Ovary (tissue), 9 donors: Measurements from ENCODE around the gene NDUFC1. TPM values are rescaled to one million over a fixed set of nuclear protein-coding genes. Genes with fewer than 3 reads are reported as not detected.
A peak's percentile ranks its signal among the peaks of the same experiment; 100 is the strongest.

ENCODE experiments used
- DNase-seq, 5 donors: peaks; one replicate each; pipeline ENCODE4 v3.0.0-alpha.2; 2019 to 2020
- H3K27ac ChIP-seq, 2 donors: fragments of 200-600 bp; one replicate each; pipeline versions ENCODE4 v1.5.1 to v1.8.0; 2019 to 2022
- H3K27me3 ChIP-seq: fragments of 200-600 bp; one replicate; pipeline ENCODE4 v1.8.0; 2022
- H3K36me3 ChIP-seq: fragments of 200-600 bp; sonication (generic); one replicate; pipeline ENCODE4 v1.5.1; 2019
- H3K4me1 ChIP-seq: one replicate; pipeline ENCODE4 v1.8.1; 2013; ENCODE audit warnings: mild to moderate bottlenecking, moderate library complexity; ENCODE audit not compliant: insufficient read depth
- H3K4me3 ChIP-seq: fragments of 200-600 bp; sonication (generic); one replicate; pipeline ENCODE4 v1.5.1; 2017
- H3K9me3 ChIP-seq, 2 donors: fragments of 200-600 bp in 1 of 2; sonication (generic) in 1 of 2; one replicate each; pipeline versions ENCODE4 v1.5.1 to v1.8.1; 2013 to 2019; ENCODE audit warnings: mild to moderate bottlenecking in 1 of 2, moderate library complexity in 1 of 2
- EP300 ChIP-seq: sonication (generic); formaldehyde crosslinking; IDR thresholded peaks from one replicate; pipeline ENCODE4 v1.6.1; 2017; ENCODE audit warnings: antibody characterized with exemption
- POLR2A ChIP-seq: fragments of 450-650 bp; IDR thresholded peaks from one replicate; pipeline ENCODE4 v1.6.1; 2017; ENCODE audit warnings: antibody characterized with exemption, mild to moderate bottlenecking, moderate library complexity
- WGBS, 3 donors: extraction: QIAGEN DNeasy Blood & Tissue Kit in 1 of 3; methylation state at CpG; one replicate each; pipeline versions ENCODE4 v1.1.5 to v1.1.7; 2013 to 2017; 5-methylcytosine and 5-hydroxymethylcytosine counted together
- intact Hi-C, 4 donors: fragments of 100-400 bp; cut with DNase I; formaldehyde crosslinking; loops; one replicate each; pipeline versions ENCODE4 v1.11.0 to v1.15.1; 2022 to 2023
- polyA plus RNA-seq, 2 donors: library from polyadenylated mRNA; stranded (reverse); fragments of 200-250 nt in 1 of 2; fragments of 350-450 nt in 1 of 2; fragmentation: Illumina TruSeq in 1 of 2; extraction: RNeasy Lipid Tissue Mini Kit (QIAGEN cat#74804) in 1 of 2; gene quantifications; one replicate each; pipeline ENCODE4 v1.2.3, GENCODE V29; 2013 to 2014
- total RNA-seq, 7 donors: library from RNA; depleted of rRNA in 2 of 7; stranded (reverse); fragments of >200 nt in 2 of 7; fragmentation: NEBNext Ultra II Directional in 3 of 7; extraction: Animal tissue kit (Norgen Biotek cat#: 25700) in 3 of 7; gene quantifications; one replicate each; pipeline versions ENCODE4 v1.1.0 to v1.2.4, GENCODE V29; 2016 to 2023
- TF ChIP-seq, protein P1 (sequence below), 3 donors: fragments of 450-650 bp in 2 of 3; fragments of 200-600 bp in 1 of 3; IDR thresholded peaks; one replicate each; pipeline versions ENCODE4 v1.5.1 to v1.8.0; 2016 to 2022; ENCODE audit warnings: antibody characterized with exemption in 3 of 3, mild to moderate bottlenecking in 1 of 3
- donor health status: DM: no; HTN: no; CAD: no; lungs with moderate emphysema.
- donor health status: DM: no; HTN: no; CAD: no.
- donor health status: Bipolar disorder and iron deficiency.
- donor health status: DM: yes; HTN: yes; CAD: no.
- donor health status: DM: no; HTN: no; CAD: no.
- donor health status: DM: yes; HTN: yes; CAD: no.

The NDUFC1 gene
- total and polyA plus RNA-seq, 9 donors = 24.6 to 89.8 (median 57.0) TPM

DNA sequence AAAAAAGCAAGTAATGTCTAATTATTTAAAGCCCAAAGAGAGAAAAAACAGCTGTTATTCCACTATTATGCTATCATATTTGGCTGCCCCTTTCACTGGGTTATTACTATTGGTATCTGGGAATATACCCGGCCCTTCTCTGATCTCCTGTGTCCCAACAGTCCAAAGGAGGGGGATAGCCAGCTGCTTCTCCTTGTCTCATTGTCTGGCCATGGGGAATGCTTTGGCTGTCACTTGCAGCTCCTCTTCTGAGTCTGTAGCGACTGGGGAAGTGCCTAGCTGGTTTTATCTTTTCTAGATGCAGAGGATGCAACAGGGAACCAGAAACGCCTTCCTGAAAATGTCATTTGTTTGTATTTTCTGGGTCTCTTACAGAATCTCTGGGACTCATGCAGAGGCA is 56.1 kb downstream of the NDUFC1 start:
- WGBS, 3 donors = 28 to 40% (median 36%) methylated on average over 3 of the region's 3 CpGs
- peaks cover 2% of the 10 kb centered on the region for H3K4me1 ChIP-seq

GRCh38 chr4:139245590-139245989 is 56.7 kb downstream of the NDUFC1 start:
- no peaks in the 10 kb centered on the region for H3K36me3 ChIP-seq
- H3K9me3 ChIP-seq = no peaks in the 10 kb centered on the region
- TF ChIP-seq, protein P1, sequence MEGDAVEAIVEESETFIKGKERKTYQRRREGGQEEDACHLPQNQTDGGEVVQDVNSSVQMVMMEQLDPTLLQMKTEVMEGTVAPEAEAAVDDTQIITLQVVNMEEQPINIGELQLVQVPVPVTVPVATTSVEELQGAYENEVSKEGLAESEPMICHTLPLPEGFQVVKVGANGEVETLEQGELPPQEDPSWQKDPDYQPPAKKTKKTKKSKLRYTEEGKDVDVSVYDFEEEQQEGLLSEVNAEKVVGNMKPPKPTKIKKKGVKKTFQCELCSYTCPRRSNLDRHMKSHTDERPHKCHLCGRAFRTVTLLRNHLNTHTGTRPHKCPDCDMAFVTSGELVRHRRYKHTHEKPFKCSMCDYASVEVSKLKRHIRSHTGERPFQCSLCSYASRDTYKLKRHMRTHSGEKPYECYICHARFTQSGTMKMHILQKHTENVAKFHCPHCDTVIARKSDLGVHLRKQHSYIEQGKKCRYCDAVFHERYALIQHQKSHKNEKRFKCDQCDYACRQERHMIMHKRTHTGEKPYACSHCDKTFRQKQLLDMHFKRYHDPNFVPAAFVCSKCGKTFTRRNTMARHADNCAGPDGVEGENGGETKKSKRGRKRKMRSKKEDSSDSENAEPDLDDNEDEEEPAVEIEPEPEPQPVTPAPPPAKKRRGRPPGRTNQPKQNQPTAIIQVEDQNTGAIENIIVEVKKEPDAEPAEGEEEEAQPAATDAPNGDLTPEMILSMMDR (IDR thresholded peaks at IDR 0.05) = no peak
- TF ChIP-seq EP300 = no peak
- no peak for TF ChIP-seq POLR2A
- intact Hi-C loops = loop anchor here in 1 of 4 donors (5.0 to 10.0 kb wide), 2 partner anchors 49 to 1597 kb away; no protein-coding TSS in a partner anchor
- H3K4me1 ChIP-seq = peaks cover 2% of the 10 kb centered on the region
- no peaks in the 10 kb centered on the region for H3K27me3 ChIP-seq
- H3K27ac ChIP-seq = no peak overlapping the region
- 21 to 39% (median 22%) methylated on average over 1 of the region's 1 CpG for WGBS, 3 donors
- no peak overlapping the region for H3K4me3 ChIP-seq
- no peak for DNase-seq

More for the DNA sequence above, 56.1 kb downstream of the NDUFC1 start:
- intact Hi-C loops = loop anchor here in 1 of 4 donors (5.0 to 10.0 kb wide), 2 partner anchors 49 to 1596 kb away; no protein-coding TSS in a partner anchor
- Histone ChIP-seq H3K4me3 (no peak overlapping the region), H3K27ac (no peak overlapping the region), H3K36me3 (no peaks in the 10 kb centered on the region), H3K9me3 (no peaks in the 10 kb centered on the region), H3K27me3 (no peaks in the 10 kb centered on the region)
- TF ChIP-seq EP300 (no peak), POLR2A (no peak)
- TF ChIP-seq, protein P1 (IDR thresholded peaks at IDR 0.05) = no peak
- no peak for DNase-seq

DNA sequence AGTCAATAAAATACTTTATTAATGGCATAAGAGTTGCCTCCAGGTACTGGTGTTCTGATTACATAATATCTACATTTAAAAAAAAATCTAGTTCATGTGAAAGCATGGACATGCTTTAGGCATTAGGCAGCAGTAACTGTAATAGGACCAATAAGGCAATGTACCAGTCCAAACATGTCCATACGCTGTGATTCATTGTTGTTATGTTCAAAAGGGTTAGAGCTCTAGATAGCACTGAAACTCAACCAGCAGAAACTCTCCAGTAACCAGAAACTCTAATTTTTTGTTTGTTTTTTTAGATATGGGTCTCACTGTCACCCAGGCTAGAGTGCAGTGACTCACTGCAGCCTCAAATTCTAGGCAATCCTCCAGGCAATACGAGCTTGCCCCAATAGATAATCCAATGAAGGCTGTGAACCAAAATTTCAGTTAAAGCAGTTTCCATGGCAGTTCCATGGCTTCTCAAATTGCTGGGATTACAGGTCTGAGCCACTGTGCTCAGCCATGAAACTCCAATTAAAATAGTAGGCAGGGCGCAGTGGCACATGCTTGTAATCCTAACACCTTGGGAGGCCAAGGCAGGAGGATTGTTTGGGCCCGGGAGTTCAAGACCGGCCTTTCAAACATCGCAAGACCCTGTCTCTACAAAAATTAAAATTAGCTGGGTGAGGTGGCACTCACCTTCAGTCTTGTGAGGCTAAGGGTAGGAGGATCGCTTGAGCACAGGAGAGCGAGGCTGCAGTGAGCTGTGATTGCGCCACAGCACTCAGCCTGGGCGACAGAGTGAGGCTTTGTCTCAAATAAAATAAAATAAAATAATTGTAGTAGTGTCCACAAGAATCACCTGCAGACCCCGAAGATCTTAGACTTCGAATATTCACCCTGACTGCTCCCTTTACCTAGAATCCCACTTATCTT is 58.6 kb downstream of the NDUFC1 start:
- Histone ChIP-seq H3K27ac (no peak overlapping the region), H3K36me3 (no peaks in the 10 kb centered on the region), H3K9me3 (no peaks in the 10 kb centered on the region), H3K4me1 (peaks cover 2% of the 10 kb centered on the region), H3K4me3 (no peak overlapping the region), H3K27me3 (no peaks in the 10 kb centered on the region)
- TF ChIP-seq EP300 = no peak
- no peak for TF ChIP-seq POLR2A
- TF ChIP-seq, protein P1 (IDR thresholded peaks at IDR 0.05) = no peak
- 82 to 84% (median 83%) methylated on average over 12 of the region's 12 CpGs for WGBS, 3 donors
- intact Hi-C loops = loop anchor here in 1 of 4 donors (10.0 kb wide), 1 partner anchor 51 kb away; no protein-coding TSS in a partner anchor
- peak in 2 of 5 donors; percentile 17 to 33 for DNase-seq

- 28 to 57% (median 54%) methylated on average over 2 of the region's 2 CpGs for WGBS, 3 donors
- TF ChIP-seq EP300 (no peak), POLR2A (no peak)
- TF ChIP-seq, protein P1 (IDR thresholded peaks at IDR 0.05) = no peak
Measured at GRCh38 chr4:139242511-139243051, 59.7 kb downstream of the NDUFC1 start.

More at GRCh38 chr4:139242511-139243051, 59.7 kb downstream of the NDUFC1 start:
- DNase-seq = no peak
- Histone ChIP-seq H3K9me3 (no peaks in the 10 kb centered on the region), H3K36me3 (no peaks in the 10 kb centered on the region), H3K4me3 (no peak overlapping the region), H3K4me1 (peaks cover 2% of the 10 kb centered on the region), H3K27me3 (no peaks in the 10 kb centered on the region), H3K27ac (no peak overlapping the region)
- intact Hi-C loops = loop anchor here in 1 of 4 donors (10.0 kb wide), 1 partner anchor 52 kb away; no protein-coding TSS in a partner anchor
